HPDE6-E6E7 (cell line): ENCODE data around the gene ZNF738.
A peak's percentile ranks its signal among the peaks of the same experiment; 100 is the strongest.
"Not testable (repeated sequence)": the region's sequence is repeated elsewhere in the genome, so short reads cannot be mapped to it uniquely, and the experiment has no call there.

Source experiments
- DNase-seq: peaks from one replicate; pipeline ENCODE4 v3.0.0; 2011; ENCODE audit warnings: missing footprints; ENCODE audit errors: extremely low spot score

Gene ZNF738

GRCh38 chr19:21358768-21359451 is at the start of gene ZNF738:
Gene ZNF738, plus strand, starts transcription at chr19:21359000. Its CDS starts 141 bp downstream, at chr19:21359141.
- DNase-seq: peak; percentile 87

GRCh38 chr19:21312807-21313206 is 46.0 kb upstream of the ZNF738 start:
- DNase-seq: not testable (repeated sequence)

GRCh38 chr19:21314676-21315075 is 44.1 kb upstream of the ZNF738 start:
- DNase-seq: no peak

GRCh38 chr19:21317821-21318220 is 41.0 kb upstream of the ZNF738 start:
- no peak for DNase-seq

GRCh38 chr19:21321134-21321533 is 37.7 kb upstream of the ZNF738 start:
- DNase-seq: no peak

- DNase-seq: no peak
Measured at GRCh38 chr19:21321996-21322395, 36.8 kb upstream of the ZNF738 start.

GRCh38 chr19:21322528-21322927 is 36.3 kb upstream of the ZNF738 start:
- no peak for DNase-seq

- no peak for DNase-seq
Measured at GRCh38 chr19:21323000-21323399, 35.8 kb upstream of the ZNF738 start.

- DNase-seq: no peak
Measured at GRCh38 chr19:21326169-21326568, 32.6 kb upstream of the ZNF738 start.

- DNase-seq: no peak
Measured at GRCh38 chr19:21328406-21328805, 30.4 kb upstream of the ZNF738 start.

- DNase-seq: peak; percentile 88
Measured at GRCh38 chr19:21328885-21329605, 29.8 kb upstream of the ZNF738 start, which contains the start of gene ZNF708. Gene ZNF708, minus strand, starts transcription at chr19:21329410. Its CDS starts 198 bp downstream, at chr19:21329212.

GRCh38 chr19:21335721-21336120 is 23.1 kb upstream of the ZNF738 start:
- no peak for DNase-seq

GRCh38 chr19:21344841-21345240 is 14.0 kb upstream of the ZNF738 start:
- not testable (repeated sequence) for DNase-seq

- no peak for DNase-seq
Measured at GRCh38 chr19:21352830-21353229, 6.0 kb upstream of the ZNF738 start.

- DNase-seq: no peak
Measured at GRCh38 chr19:21362291-21362690, 3.5 kb downstream of the ZNF738 start.

- no peak for DNase-seq
Measured at GRCh38 chr19:21383980-21384582, 25.3 kb downstream of the ZNF738 start.

- no peak for DNase-seq
Measured at GRCh38 chr19:21396121-21396520, 37.3 kb downstream of the ZNF738 start.

- peak; percentile 72 for DNase-seq
Measured at GRCh38 chr19:21396893-21397572, 38.2 kb downstream of the ZNF738 start, which contains the start of gene ZNF493. Gene ZNF493, plus strand, starts transcription at chr19:21397133. Its CDS starts 105 bp downstream, at chr19:21397238.

GRCh38 chr19:21398851-21399250 is 40.1 kb downstream of the ZNF738 start:
- DNase-seq: no peak

- no peak for DNase-seq
Measured at GRCh38 chr19:21402303-21402985, 43.6 kb downstream of the ZNF738 start.

GRCh38 chr19:21410166-21410565 is 51.4 kb downstream of the ZNF738 start:
- no peak for DNase-seq
